ENCODE data around the gene TMCO2.

- no peak for TF ChIP-seq CTCF (IDR thresholded peaks at IDR 0.05)
- TF ChIP-seq ZFX (IDR thresholded peaks at IDR 0.05; ENCODE audit: borderline replicate concordance), result no peak
Observed at GRCh38 chr1:40256401-40257084, 8.8 kb downstream of the TMCO2 start.
